Karpas-422 (cell line): ENCODE measurements around the gene ANKRD45. TPM values are rescaled to one million over a fixed set of nuclear protein-coding genes. Genes with fewer than 3 reads are reported as not detected.
"Not testable (repeated sequence)": the region's sequence is repeated elsewhere in the genome, so short reads cannot be mapped to it uniquely, and the experiment has no call there.

Experiments
- DNase-seq: peaks from one replicate; pipeline ENCODE4 v3.0.0-alpha.2; 2015
- H2AFZ ChIP-seq: fragments of 200-600 bp; sonication (generic); 2 replicates; pipeline ENCODE4 v1.6.1; 2014; ENCODE audit warnings: antibody characterized with exemption, low read length, mixed read lengths
- H3K27ac ChIP-seq: fragments of 200-600 bp; sonication (generic); 2 replicates; pipeline ENCODE4 v1.5.1; 2014; ENCODE audit warnings: mild to moderate bottlenecking, low read length, moderate library complexity
- H3K27me3 ChIP-seq: fragments of 200-600 bp; sonication (generic); 2 replicates; pipeline ENCODE4 v1.6.1; 2014; ENCODE audit warnings: low read length, mixed read lengths
- H3K36me3 ChIP-seq: fragments of 200-600 bp; sonication (generic); 2 replicates; pipeline ENCODE4 v1.6.1; 2014; ENCODE audit warnings: low read length, mixed read lengths; ENCODE audit not compliant: insufficient read depth
- H3K4me1 ChIP-seq: fragments of 200-600 bp; sonication (generic); 2 replicates; pipeline ENCODE4 v1.6.1; 2014; ENCODE audit warnings: mild to moderate bottlenecking, low read length, mixed read lengths
- H3K4me2 ChIP-seq: fragments of 200-600 bp; sonication (generic); 2 replicates; pipeline ENCODE4 v1.6.1; 2014; ENCODE audit warnings: low read length, low read depth, mild to moderate bottlenecking; ENCODE audit not compliant: poor library complexity, severe bottlenecking
- H3K4me3 ChIP-seq: fragments of 200-600 bp; sonication (generic); 2 replicates; pipeline ENCODE4 v1.5.1; 2014; ENCODE audit warnings: mild to moderate bottlenecking, antibody characterized with exemption, low read length, mixed read lengths
- H3K79me2 ChIP-seq: fragments of 200-600 bp; sonication (generic); 2 replicates; pipeline ENCODE4 v1.6.1; 2014; ENCODE audit warnings: mild to moderate bottlenecking, low read length, mixed read lengths
- H3K9ac ChIP-seq: fragments of 200-600 bp; sonication (generic); 2 replicates; pipeline ENCODE4 v1.6.0; 2014; ENCODE audit warnings: low read length
- H3K9me2 ChIP-seq: fragments of 200-600 bp; sonication (generic), shearing (Covaris generic); replicated peaks from 2 replicates; pipeline ENCODE4 v1.6.0; 2014; ENCODE audit warnings: mild to moderate bottlenecking, low read length, moderate library complexity; ENCODE audit not compliant: insufficient read depth
- H3K9me3 ChIP-seq: fragments of 300-700, 200-600 bp; sonication (generic); 2 replicates; pipeline ENCODE4 v1.6.1; 2014; ENCODE audit warnings: low read length, mixed read lengths
- H4K20me1 ChIP-seq: fragments of 200-600 bp; sonication (generic); 2 replicates; pipeline ENCODE4 v1.6.1; 2014; ENCODE audit warnings: mild to moderate bottlenecking, antibody characterized with exemption, low read length, low read depth; ENCODE audit not compliant: insufficient read depth
- total RNA-seq: library from RNA; depleted of rRNA; stranded (reverse); fragments of >200 nt; shearing (Covaris generic); gene quantifications from 2 replicates; pipeline ENCODE4 v1.2.3, GENCODE V29; 2014; ENCODE audit warnings: low replicate concordance

The ANKRD45 gene
- total RNA-seq, 1 experiment from 2014 or later: not detected

DNA sequence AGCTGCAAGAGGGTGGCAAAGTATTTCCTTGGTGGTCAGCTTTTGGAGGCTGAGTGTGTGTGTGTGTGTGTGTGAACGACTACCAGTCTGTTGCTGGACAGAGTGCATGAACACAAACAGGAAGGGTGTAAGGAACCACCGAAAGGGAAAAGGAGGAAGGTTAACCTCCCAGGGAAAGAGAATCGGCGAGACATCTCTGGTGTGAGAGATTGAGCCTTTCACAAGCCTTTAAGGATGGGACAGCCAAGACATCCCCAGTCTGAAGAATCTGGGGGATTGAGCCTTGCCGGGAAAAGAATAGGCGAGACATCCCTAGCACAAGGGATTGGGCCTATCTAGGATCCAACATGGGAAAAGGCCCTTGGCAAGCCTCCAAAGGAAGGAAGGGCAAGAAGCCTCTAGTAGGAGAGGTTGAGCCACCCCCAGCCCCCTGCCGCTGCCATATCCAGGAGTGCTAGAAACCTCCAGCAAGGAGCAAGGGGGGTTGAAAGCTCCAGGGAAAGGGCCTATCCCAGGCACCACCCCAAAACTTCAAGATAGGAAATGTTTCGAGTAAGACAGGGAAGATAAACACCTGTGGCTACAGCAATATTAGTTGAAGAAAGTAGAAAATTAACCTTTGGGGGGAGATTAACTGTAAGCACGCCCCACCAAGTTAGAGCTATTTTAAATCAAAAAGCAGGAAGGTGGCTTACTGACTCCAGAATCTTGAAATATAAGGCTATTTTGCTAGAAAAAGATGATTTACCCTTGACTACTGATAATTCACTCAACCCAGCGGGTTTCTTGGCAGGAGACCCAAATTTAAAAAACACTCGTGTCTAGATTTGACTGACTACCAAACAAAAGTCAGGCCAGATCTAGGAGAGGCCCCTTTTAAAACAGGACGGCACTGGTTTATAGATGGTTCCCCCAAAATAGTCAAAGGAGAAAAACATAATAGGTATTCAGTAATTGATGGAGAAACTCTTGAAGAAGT lies 31.3 kb downstream of the ANKRD45 start:
- Histone ChIP-seq H4K20me1 (no peaks in the 10 kb centered on the region), H2AFZ (no peak overlapping the region), H3K9me2 (no peaks in the 10 kb centered on the region), H3K9ac (no peak overlapping the region), H3K27me3 (no peaks in the 10 kb centered on the region), H3K4me2 (no peak overlapping the region), H3K36me3 (no peaks in the 10 kb centered on the region), H3K4me3 (no peak overlapping the region), H3K27ac (no peak overlapping the region), H3K4me1 (no peaks in the 10 kb centered on the region), H3K9me3 (no peaks in the 10 kb centered on the region), H3K79me2 (no peaks in the 10 kb centered on the region)
- DNase-seq: no peak

DNA sequence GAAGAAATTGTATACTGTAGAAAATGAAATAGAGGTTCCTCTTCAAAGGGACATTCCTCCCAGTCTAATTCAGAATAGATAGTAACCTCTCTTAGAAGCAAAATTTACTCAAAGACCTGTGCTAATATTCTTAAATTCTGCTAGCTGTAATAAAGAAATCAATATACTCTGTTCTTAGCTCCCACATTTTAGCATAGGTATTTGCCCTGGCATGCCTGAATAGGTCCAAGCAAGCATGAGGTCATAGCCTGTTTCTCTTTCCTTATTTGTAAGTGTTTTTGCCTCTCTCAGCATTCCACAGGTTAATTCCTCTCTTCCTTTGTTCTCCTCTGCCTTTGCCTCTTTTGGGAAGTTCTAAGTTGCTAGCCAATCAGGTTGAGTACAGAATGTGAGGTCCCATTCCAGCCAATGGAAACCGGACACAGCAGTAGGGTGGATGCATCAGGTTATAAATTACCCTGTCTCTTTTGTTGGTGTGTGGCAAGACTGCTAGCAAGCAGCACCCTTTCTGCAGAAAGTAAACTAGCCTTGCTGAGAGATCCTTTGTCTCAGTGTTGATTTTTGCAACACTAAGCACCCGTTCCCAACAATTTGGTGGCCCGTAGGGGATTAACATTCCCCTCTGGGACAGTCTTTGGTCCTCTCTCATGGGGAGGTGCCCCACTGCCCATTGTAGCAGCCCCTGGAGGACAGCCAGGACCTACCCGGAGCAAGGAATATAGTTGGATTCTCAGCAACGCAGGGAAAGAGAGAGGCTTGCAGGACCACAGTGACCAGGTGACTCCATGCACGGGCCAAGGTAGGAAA lies 32.2 kb downstream of the ANKRD45 start:
- not testable (repeated sequence) for H3K4me1 ChIP-seq, H3K27ac ChIP-seq, H3K9ac ChIP-seq, H2AFZ ChIP-seq, H3K27me3 ChIP-seq, H3K4me3 ChIP-seq, H3K9me2 ChIP-seq, H4K20me1 ChIP-seq, H3K9me3 ChIP-seq, H3K36me3 ChIP-seq, H3K79me2 ChIP-seq, DNase-seq, H3K4me2 ChIP-seq

DNA sequence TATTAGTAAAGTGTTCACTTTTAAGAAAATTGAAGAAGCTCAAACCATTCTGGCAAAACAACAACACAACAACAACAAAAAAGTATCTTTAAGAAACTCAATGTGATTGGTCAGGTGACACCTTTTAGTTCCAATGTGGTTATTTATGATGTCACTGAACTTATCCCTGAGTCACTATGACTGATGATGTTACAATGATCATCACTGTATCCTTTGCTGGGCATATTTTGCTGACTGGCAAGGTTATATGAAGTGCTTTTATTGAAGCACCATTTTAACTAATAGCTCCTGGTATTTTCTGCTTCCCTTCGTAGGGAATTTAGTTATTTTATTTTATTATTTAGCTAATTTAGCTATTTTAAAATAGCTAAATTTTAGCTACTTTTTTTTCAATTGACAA lies 34.5 kb downstream of the ANKRD45 start, which contains the start of gene TEX50:
TEX50 (plus strand) TSS at position 223 of the 400 bp plus-strand sequence. CDS start 184 bp downstream, outside the sequence.
- H3K27ac ChIP-seq: no peak within 1 kb of the TSS
- DNase-seq: no peak
- no peak within 1 kb of the TSS for H3K4me2 ChIP-seq
- H3K27me3 ChIP-seq: no peaks in the 10 kb centered on the region
- no peak within 1 kb of the TSS for H2AFZ ChIP-seq
- no peaks in the 10 kb centered on the region for H3K36me3 ChIP-seq
- H3K4me1 ChIP-seq: no peaks in the 10 kb centered on the region
- H3K9ac ChIP-seq: no peak within 1 kb of the TSS
- H3K9me2 ChIP-seq: no peaks in the 10 kb centered on the region
- H3K4me3 ChIP-seq: no peak within 1 kb of the TSS
- H3K9me3 ChIP-seq: no peaks in the 10 kb centered on the region
- H4K20me1 ChIP-seq: no peaks in the 10 kb centered on the region
- H3K79me2 ChIP-seq: no peaks in the 10 kb centered on the region

DNA sequence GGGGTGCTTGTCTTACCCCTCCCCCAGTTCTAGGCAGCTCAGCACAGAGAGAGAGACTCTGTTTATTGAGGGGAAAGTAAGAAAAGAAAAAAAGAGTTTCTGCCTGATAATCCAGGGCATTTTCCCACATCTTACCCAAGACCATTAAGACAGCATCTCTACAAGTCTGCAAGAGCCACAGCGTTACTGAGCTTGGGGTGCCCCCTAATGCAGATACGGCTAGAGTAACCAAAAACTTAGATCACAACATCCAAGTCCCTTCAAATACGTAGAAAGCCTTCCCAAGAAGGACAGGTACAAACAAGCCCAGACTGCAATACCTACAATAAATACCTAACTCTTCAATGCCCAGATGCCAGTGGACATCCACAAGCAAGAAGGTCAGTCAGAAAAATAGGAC lies 40.8 kb downstream of the ANKRD45 start:
- H3K27me3 ChIP-seq: no peaks in the 10 kb centered on the region
- H3K4me3 ChIP-seq: no peak overlapping the region
- no peaks in the 10 kb centered on the region for H3K36me3 ChIP-seq
- H3K4me2 ChIP-seq: no peak overlapping the region
- H3K27ac ChIP-seq: no peak overlapping the region
- no peaks in the 10 kb centered on the region for H3K4me1 ChIP-seq
- H3K79me2 ChIP-seq: no peaks in the 10 kb centered on the region
- H4K20me1 ChIP-seq: no peaks in the 10 kb centered on the region
- peak; percentile 44 for DNase-seq
- H3K9me3 ChIP-seq: no peaks in the 10 kb centered on the region
- H2AFZ ChIP-seq: no peak overlapping the region
- no peaks in the 10 kb centered on the region for H3K9me2 ChIP-seq
- H3K9ac ChIP-seq: no peak overlapping the region

DNA sequence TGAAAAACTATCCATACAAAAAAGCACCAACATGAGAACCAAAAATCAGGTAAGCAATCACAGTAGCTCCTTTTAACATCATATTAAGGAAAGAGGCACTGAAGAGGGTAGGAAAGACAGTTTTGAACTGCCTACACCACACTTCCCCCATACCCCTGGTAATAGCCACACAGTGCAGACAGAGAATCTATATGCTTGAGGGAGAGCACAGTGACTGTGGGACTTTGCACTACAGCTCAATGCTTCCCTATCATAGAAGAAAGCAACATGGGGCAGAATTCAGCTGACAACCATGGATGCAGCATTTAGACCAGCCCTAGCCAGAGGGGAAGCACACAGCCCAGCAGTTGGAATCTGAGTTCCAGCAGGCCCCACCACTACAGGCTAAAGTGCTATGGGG lies 42.4 kb downstream of the ANKRD45 start:
- Histone ChIP-seq H3K36me3 (no peaks in the 10 kb centered on the region), H3K4me3 (no peak overlapping the region), H3K4me1 (no peaks in the 10 kb centered on the region)

DNA sequence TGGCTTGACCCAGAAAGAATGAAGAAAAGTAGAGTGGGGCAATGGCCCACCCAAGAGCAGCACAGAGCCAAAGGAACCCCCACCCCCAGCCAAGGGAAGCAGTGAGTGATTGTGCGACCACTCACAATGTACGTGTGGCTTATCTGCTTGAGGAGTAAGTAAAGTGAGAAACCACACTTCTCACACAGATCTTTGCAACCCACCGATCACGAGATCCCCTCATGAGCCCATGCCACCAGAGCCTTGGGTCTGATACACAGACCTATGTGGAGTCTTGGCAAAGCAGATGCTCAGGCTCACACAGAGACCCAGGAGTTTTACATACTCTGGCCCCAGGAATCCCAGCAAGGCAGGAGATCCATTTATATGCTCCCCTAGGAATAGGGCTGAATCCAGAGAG lies 52.8 kb downstream of the ANKRD45 start:
- Histone ChIP-seq H3K4me3 (no peak overlapping the region), H3K27me3 (no peaks in the 10 kb centered on the region), H3K9ac (no peak overlapping the region), H2AFZ (no peak overlapping the region), H3K27ac (no peak overlapping the region), H4K20me1 (no peaks in the 10 kb centered on the region), H3K79me2 (no peaks in the 10 kb centered on the region), H3K4me1 (no peaks in the 10 kb centered on the region), H3K9me3 (no peaks in the 10 kb centered on the region), H3K4me2 (no peak overlapping the region), H3K9me2 (no peaks in the 10 kb centered on the region), H3K36me3 (no peaks in the 10 kb centered on the region)
- DNase-seq: no peak

More for the DNA sequence above, 42.4 kb downstream of the ANKRD45 start:
- no peaks in the 10 kb centered on the region for H3K9me3 ChIP-seq
- no peak overlapping the region for H3K9ac ChIP-seq
- no peak overlapping the region for H2AFZ ChIP-seq
- no peak overlapping the region for H3K4me2 ChIP-seq
- no peak overlapping the region for H3K27ac ChIP-seq
- no peaks in the 10 kb centered on the region for H4K20me1 ChIP-seq
- H3K27me3 ChIP-seq: no peaks in the 10 kb centered on the region
- H3K79me2 ChIP-seq: no peaks in the 10 kb centered on the region
- no peaks in the 10 kb centered on the region for H3K9me2 ChIP-seq
- DNase-seq: no peak

DNA sequence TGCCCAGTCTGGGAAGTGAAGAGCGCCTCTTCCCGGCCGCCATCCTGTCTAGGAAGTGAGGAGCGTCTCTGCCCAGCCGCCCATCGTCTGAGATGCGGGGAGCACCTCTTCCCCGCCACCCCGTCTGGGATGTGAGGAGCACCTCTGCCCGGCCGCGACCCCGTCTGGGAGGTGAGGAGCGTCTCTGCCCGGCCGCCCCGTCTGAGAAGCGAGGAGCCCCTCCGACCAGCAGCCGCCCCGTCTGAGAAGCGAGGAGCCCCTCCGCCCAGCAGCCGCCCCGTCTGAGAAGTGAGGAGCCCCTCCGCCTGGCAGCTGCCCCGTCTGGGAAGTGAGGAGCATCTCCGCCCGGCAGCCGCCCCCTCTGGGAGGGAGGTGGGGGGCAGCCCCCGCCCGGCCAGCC lies 56.6 kb downstream of the ANKRD45 start:
- H4K20me1 ChIP-seq, H3K4me3 ChIP-seq: not testable (repeated sequence)

DNA sequence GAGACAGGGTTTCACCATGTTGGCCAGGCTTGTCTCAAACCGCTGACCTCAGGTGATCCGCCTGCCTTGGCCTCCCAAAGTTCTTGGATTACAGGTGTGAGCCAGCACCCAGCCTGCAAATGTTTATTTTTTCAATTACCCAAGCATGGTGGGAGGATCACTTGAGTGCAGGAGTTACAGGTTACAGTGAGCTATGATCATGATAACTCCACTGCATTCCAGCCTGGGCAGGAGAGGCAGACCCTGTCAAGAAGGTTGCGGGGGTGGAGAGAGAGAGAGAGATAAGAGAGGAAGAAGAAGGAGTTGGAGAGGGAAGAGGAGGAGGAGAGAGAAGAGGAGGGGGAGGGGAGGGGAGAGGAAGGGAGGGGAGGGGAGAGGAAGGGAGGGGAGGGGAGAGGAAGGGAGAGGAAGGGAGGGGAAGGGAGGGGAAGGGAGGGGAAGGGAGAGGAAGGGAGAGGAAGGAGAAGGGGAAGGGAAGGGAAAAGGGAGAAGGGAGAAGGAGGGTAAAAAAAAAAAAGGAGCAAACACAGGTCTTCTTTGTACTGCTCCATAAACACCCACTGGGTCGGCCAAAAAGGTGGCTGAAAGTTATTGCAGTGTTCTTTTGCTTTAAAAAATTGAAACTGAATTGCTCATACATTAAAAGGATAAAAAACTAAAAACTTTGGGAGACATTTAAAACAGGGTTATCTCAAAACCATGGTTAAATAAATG lies 61.0 kb downstream of the ANKRD45 start:
- Histone ChIP-seq H3K9me3 (no peaks in the 10 kb centered on the region), H3K27ac (no peak overlapping the region), H3K9me2 (no peaks in the 10 kb centered on the region), H3K4me2 (no peak overlapping the region), H3K9ac (no peak overlapping the region), H4K20me1 (no peaks in the 10 kb centered on the region), H3K4me1 (no peaks in the 10 kb centered on the region), H3K36me3 (no peaks in the 10 kb centered on the region), H3K27me3 (no peaks in the 10 kb centered on the region), H2AFZ (no peak overlapping the region), H3K4me3 (no peak overlapping the region), H3K79me2 (no peaks in the 10 kb centered on the region)
- DNase-seq: no peak

More for the DNA sequence above, 56.6 kb downstream of the ANKRD45 start:
- not testable (repeated sequence) for H3K36me3 ChIP-seq, H3K4me1 ChIP-seq, H3K9ac ChIP-seq, H2AFZ ChIP-seq, DNase-seq, H3K27me3 ChIP-seq, H3K27ac ChIP-seq, H3K4me2 ChIP-seq, H3K9me3 ChIP-seq, H3K79me2 ChIP-seq, H3K9me2 ChIP-seq
